B cell (primary cell): ENCODE measurements around the gene CCND1. TPM values are rescaled to one million over a fixed set of nuclear protein-coding genes. Genes with fewer than 3 reads are reported as not detected.

ENCODE experiments used
- ATAC-seq: fragments of 200-7000 bp; cut with Tn5 transposase; one replicate; pipeline ENCODE4 v1.10.0; 2021; ENCODE audit warnings: low read depth, mild to moderate bottlenecking, moderate number of reproducible peaks, moderate library complexity
- CTCF ChIA-PET: fragments of 350-600 bp; sonication (Branson Sonifier 250); formaldehyde crosslinking; loops from one replicate; lab custom pipeline; 2021; ENCODE audit warnings: antibody characterized with exemption, inconsistent platforms; lab: Charles Lee
- POLR2A ChIA-PET: fragments of 350-600 bp; sonication (Branson Sonifier 250); formaldehyde crosslinking; loops from one replicate; lab custom pipeline; 2021; ENCODE audit warnings: antibody characterized with exemption; lab: Charles Lee
- DNase-seq: peaks from one replicate; pipeline ENCODE4 v3.0.0; 2013
- H2AFZ ChIP-seq: 2 replicates; pipeline ENCODE4 v1.6.1; 2012; ENCODE audit warnings: mild to moderate bottlenecking, low read depth, low read length; ENCODE audit not compliant: insufficient read depth, poor library complexity, severe bottlenecking
- H3K27ac ChIP-seq, 2 donors: 1 replicate in 1 of 2; 2 replicates in 1 of 2; pipeline ENCODE4 v1.5.1; 2012 to 2013; ENCODE audit warnings: low read length in 2 of 2, mild to moderate bottlenecking in 2 of 2, moderate library complexity in 1 of 2
- H3K27me3 ChIP-seq, 4 experiments: fragments of 200-600 bp in 1 of 4; sonication (generic) in 1 of 4; replicated peaks in 1 of 4; 1 replicate in 2 of 4; 2 replicates in 2 of 4; pipeline versions ENCODE4 v1.6.1 to v1.7.0; 2013 to 2016; ENCODE audit warnings: low read length in 3 of 4, mild to moderate bottlenecking in 2 of 4, mixed read lengths in 1 of 4, moderate library complexity in 1 of 4; ENCODE audit not compliant: insufficient read depth in 4 of 4, control insufficient read depth in 3 of 4; ENCODE audit errors: control extremely low read depth in 1 of 4
- H3K36me3 ChIP-seq, 2 experiments: replicated peaks in 1 of 2; 1 replicate in 1 of 2; 2 replicates in 1 of 2; pipeline versions ENCODE4 v1.6.1 to v1.7.1; 2013; ENCODE audit warnings: low read length in 1 of 2; ENCODE audit not compliant: insufficient read depth in 2 of 2, control insufficient read depth in 1 of 2; ENCODE audit errors: control extremely low read depth in 1 of 2, extremely low read depth in 1 of 2
- H3K4me1 ChIP-seq, 2 donors: fragments of 200-600 bp in 1 of 2; sonication (generic) in 1 of 2; 1 replicate in 1 of 2; 2 replicates in 1 of 2; pipeline versions ENCODE4 v1.5.1 to v1.6.1; 2013 to 2017; ENCODE audit warnings: low read length in 2 of 2; ENCODE audit not compliant: control insufficient read depth in 2 of 2, insufficient read depth in 2 of 2
- H3K4me2 ChIP-seq: replicated peaks from 2 replicates; pipeline ENCODE3; 2012; ENCODE audit warnings: mild to moderate bottlenecking, low read depth, low read length; ENCODE audit not compliant: poor library complexity, severe bottlenecking
- H3K4me3 ChIP-seq, 5 experiments: fragments of 200-600 bp in 1 of 5; sonication (generic) in 1 of 5; 1 replicate in 3 of 5; 2 replicates in 2 of 5; pipeline versions ENCODE4 v1.5.1 to v1.7.0; 2011 to 2016; ENCODE audit warnings: low read length in 4 of 5, mild to moderate bottlenecking in 4 of 5, low read depth in 2 of 5, control low read depth in 1 of 5, moderate library complexity in 1 of 5; ENCODE audit not compliant: insufficient read depth in 1 of 5; ENCODE audit errors: control extremely low read depth in 1 of 5, extremely low read depth in 1 of 5
- H3K79me2 ChIP-seq: fragments of 200-600 bp; sonication (generic); one replicate; pipeline ENCODE4 v1.6.0; 2016; ENCODE audit warnings: low read length; ENCODE audit not compliant: control insufficient read depth, insufficient read depth
- H3K9ac ChIP-seq: fragments of 200-600 bp; sonication (generic); 2 replicates; pipeline ENCODE4 v1.6.1; 2017; ENCODE audit warnings: mild to moderate bottlenecking, low read length, moderate library complexity
- H3K9me3 ChIP-seq, 3 donors: one replicate each; pipeline versions ENCODE4 v1.6.1 to v1.7.1; 2013; ENCODE audit warnings: low read length in 2 of 3; ENCODE audit not compliant: control insufficient read depth in 2 of 3, insufficient read depth in 1 of 3; ENCODE audit errors: control extremely low read depth in 1 of 3
- H4K20me1 ChIP-seq: 2 replicates; pipeline ENCODE4 v1.6.0; 2012; ENCODE audit warnings: mild to moderate bottlenecking, low read length; ENCODE audit not compliant: insufficient read depth, control insufficient read depth, poor library complexity, severe bottlenecking
- H3K27ac Mint-ChIP-seq: one replicate; pipeline ENCODE4 v1.8.0; 2021; ENCODE audit warnings: mixed read lengths
- H3K27me3 Mint-ChIP-seq: one replicate; pipeline ENCODE4 v1.8.0; 2021; ENCODE audit warnings: mixed read lengths
- H3K4me1 Mint-ChIP-seq: one replicate; pipeline ENCODE4 v1.8.0; 2021; ENCODE audit warnings: mixed read lengths
- H3K4me3 Mint-ChIP-seq: one replicate; pipeline ENCODE4 v1.8.0; 2021; ENCODE audit warnings: mixed read lengths
- H3K9me3 Mint-ChIP-seq: one replicate; pipeline ENCODE4 v1.8.0; 2022; ENCODE audit warnings: mixed read lengths; ENCODE audit not compliant: insufficient read depth
- EZH2 ChIP-seq: IDR thresholded peaks from 2 replicates; pipeline ENCODE4 v1.6.1; 2012; ENCODE audit warnings: borderline replicate concordance, low read depth, mild to moderate bottlenecking, moderate library complexity, low read length; ENCODE audit not compliant: insufficient read depth, poor library complexity, severe bottlenecking
- WGBS: methylation state at CpG from one replicate; pipeline ENCODE4 v1.1.5; 2013; ENCODE audit warnings: missing lambda C conversion rate; ENCODE audit not compliant: insufficient coverage; 5-methylcytosine and 5-hydroxymethylcytosine counted together
- intact Hi-C: fragments of 100-400 bp; cut with micrococcal nuclease; formaldehyde crosslinking; loops from one replicate; pipeline ENCODE4 v1.10.0; 2022
- polyA plus RNA-seq: library from polyadenylated mRNA; depleted of rRNA; stranded (reverse); fragments of >200 nt; gene quantifications from 2 replicates; pipeline ENCODE4 v1.2.3, GENCODE V29; 2012
- total RNA-seq, 2 donors: library from RNA; stranded (reverse); fragments of 120-200 nt in 1 of 2; gene quantifications; 1 replicate in 1 of 2; 2 replicates in 1 of 2; pipeline versions ENCODE4 v1.2.3 to v1.2.4, GENCODE V29; 2013 to 2022
- TF ChIP-seq, protein P1 (sequence below): fragments of 200-600 bp; IDR thresholded peaks from one replicate; pipeline ENCODE4 v1.8.0; 2022; ENCODE audit warnings: antibody characterized with exemption, mild to moderate bottlenecking

CCND1 gene
- total and polyA plus RNA-seq, 2 donors (not counting 1 experiment from before 2014, with no cell fraction given): 4.9 to 8.8 TPM

DNA sequence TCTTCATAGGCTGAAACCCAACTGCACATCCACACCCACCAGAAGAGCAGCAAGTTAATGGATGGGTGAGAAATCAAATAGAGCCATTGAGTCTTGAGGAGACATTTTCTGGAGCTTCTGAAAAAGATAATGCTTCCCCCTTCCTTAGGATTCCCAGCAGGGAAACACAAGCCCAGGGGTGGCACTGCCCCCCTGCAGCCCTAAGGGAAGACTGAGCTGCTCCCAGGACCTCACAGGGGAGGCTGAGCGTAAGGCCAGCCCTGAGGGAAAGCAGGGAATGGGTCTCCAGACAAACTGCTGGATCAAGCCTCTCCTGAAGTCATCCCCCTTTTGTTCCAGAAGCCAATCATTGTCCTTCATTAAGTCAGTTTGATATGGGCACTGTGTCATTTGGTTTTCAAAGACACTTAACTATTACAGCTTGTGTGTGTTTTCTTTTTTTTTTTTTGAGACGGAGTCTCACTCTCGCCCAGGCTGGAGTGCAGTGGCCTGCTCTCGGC is 19.1 kb downstream of the CCND1 start:
- H3K9me3 ChIP-seq: no peaks in the 10 kb centered on the region
- TF ChIP-seq EZH2: no peak
- TF ChIP-seq, protein P1, sequence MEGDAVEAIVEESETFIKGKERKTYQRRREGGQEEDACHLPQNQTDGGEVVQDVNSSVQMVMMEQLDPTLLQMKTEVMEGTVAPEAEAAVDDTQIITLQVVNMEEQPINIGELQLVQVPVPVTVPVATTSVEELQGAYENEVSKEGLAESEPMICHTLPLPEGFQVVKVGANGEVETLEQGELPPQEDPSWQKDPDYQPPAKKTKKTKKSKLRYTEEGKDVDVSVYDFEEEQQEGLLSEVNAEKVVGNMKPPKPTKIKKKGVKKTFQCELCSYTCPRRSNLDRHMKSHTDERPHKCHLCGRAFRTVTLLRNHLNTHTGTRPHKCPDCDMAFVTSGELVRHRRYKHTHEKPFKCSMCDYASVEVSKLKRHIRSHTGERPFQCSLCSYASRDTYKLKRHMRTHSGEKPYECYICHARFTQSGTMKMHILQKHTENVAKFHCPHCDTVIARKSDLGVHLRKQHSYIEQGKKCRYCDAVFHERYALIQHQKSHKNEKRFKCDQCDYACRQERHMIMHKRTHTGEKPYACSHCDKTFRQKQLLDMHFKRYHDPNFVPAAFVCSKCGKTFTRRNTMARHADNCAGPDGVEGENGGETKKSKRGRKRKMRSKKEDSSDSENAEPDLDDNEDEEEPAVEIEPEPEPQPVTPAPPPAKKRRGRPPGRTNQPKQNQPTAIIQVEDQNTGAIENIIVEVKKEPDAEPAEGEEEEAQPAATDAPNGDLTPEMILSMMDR: no peak
- POLR2A ChIA-PET: no interaction called here
- peaks cover 0 to 18% of the 10 kb centered on the region in 2 experiments for H3K36me3 ChIP-seq
- Mint-ChIP-seq H3K9me3 (no peaks in the 10 kb centered on the region), H3K27ac (no peak overlapping the region), H3K27me3 (no peaks in the 10 kb centered on the region), H3K4me1 (no peaks in the 10 kb centered on the region), H3K4me3 (no peak overlapping the region)
- DNase-seq: no peak
- H2AFZ ChIP-seq: no peak overlapping the region
- no peak overlapping the region for H3K4me3 ChIP-seq
- no peaks in the 10 kb centered on the region for H3K79me2 ChIP-seq
- intact Hi-C loops: no loop called here
- ATAC-seq: no peak
- H3K4me1 ChIP-seq: no peaks in the 10 kb centered on the region
- no peaks in the 10 kb centered on the region for H4K20me1 ChIP-seq
- CTCF ChIA-PET: interaction anchor here (2.0 kb wide), 1 partner anchor 9 kb away, joined by 13 read pairs; no protein-coding TSS in a partner anchor
- no peak overlapping the region for H3K9ac ChIP-seq
- H3K27me3 ChIP-seq: no peaks in the 10 kb centered on the region
- no peak overlapping the region for H3K4me2 ChIP-seq
- no peak overlapping the region for H3K27ac ChIP-seq
- 100% methylated on average over 1 of the region's 4 CpGs for WGBS

DNA sequence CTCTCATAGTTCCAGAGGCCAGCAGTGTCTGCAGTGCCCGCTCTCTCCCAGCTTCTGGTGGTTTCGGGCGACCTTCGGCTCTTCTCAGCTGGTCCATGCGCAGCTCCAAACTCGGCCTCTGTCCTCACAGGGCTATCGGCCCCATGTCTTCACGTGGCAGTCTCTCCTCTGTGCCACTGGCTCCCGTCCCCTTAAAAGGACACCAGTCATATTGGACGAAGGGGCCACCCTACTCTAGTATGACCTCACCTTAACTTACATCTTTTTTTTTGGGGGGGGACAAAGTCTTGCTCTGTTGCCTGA is 20.4 kb downstream of the CCND1 start:
- no peaks in the 10 kb centered on the region for H3K4me1 ChIP-seq
- ATAC-seq: no peak

More for the DNA sequence above, 20.4 kb downstream of the CCND1 start:
- intact Hi-C loops: no loop called here
- Histone ChIP-seq H3K79me2 (no peaks in the 10 kb centered on the region), H3K9ac (no peak overlapping the region), H3K4me2 (no peak overlapping the region), H3K27ac (no peak overlapping the region), H4K20me1 (no peaks in the 10 kb centered on the region), H2AFZ (no peak overlapping the region), H3K9me3 (no peaks in the 10 kb centered on the region), H3K27me3 (no peaks in the 10 kb centered on the region), H3K4me3 (no peak overlapping the region), H3K36me3 (peaks cover 0 to 30% of the 10 kb centered on the region in 2 experiments)
- CTCF ChIA-PET: no interaction called here
- no peaks in the 10 kb centered on the region for H3K9me3 Mint-ChIP-seq
- no peak for TF ChIP-seq EZH2
- TF ChIP-seq, protein P1: no peak
- 95% methylated on average over 8 of the region's 10 CpGs for WGBS
- no peaks in the 10 kb centered on the region for H3K4me1 Mint-ChIP-seq
- no peak for DNase-seq
- H3K27ac Mint-ChIP-seq: no peak overlapping the region
- POLR2A ChIA-PET: no interaction called here
- no peaks in the 10 kb centered on the region for H3K27me3 Mint-ChIP-seq
- H3K4me3 Mint-ChIP-seq: no peak overlapping the region
